ENCODE data around the gene NCCRP1.

NCCRP1 gene

DNA sequence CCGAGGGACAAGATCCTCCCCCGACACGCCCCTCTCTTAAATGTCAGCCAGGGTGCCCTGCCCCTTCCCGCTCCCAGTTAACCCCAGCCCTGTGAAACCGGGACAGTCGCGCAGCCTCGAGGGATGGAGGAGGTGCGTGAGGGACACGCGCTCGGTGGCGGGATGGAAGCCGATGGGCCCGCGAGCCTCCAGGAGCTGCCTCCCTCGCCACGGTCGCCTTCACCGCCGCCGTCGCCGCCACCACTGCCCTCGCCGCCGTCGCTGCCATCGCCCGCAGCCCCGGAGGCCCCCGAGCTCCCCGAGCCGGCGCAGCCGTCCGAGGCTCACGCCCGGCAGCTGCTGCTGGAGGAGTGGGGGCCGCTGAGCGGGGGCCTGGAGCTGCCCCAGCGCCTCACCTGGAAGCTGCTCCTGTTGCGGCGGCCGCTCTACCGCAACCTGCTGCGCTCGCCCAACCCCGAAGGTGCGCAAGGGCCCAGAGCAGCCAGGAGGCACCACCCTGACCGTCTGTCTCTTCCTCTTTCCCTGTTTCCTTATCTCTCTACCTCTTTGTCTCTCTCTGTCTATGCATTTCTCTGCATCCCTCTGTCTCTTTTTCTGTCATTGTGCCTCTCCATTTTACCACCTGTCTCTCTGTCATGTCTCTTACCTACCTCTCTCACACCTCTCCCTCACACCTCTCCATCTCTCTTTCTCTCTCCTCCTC lies at the start of gene NCCRP1:
NCCRP1 (plus strand) TSS at position 105 of the 703 bp plus-strand sequence; CDS start at position 124, 19 bp downstream.
- no peak for DNase-seq (ENCODE audit: low read depth in 2 of 2)

- no peak for DNase-seq (ENCODE audit: low read depth in 2 of 2)
Measured at GRCh38 chr19:39147480-39147879, 49.3 kb upstream of the NCCRP1 start.

DNA sequence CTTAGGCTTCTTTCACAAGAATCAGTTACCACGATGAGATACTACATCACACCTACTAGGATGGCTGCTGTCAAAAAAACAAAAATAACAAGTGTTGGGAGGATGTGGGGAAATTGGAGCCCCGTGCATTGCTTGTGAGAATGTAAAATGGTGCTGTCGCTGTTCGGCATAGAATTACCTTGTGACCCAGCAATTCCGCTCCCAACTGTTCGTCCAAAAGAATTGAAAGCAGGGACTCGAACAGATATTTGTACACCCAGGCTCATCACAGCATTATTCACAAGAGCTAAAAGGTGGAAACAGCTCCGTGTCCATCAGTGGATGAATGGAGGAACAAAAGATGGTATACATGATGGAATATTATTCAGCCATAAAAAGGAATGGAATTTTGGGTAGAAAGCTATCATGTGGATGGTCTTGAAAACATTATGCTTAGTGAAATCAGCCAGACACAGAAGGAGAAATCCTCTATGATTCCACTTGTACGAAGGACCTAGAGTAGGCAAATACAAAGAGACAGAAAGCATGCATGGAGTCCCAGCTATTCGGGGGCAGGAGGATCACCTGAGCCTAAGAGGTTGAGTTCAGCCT lies 47.7 kb upstream of the NCCRP1 start:
- DNase-seq (ENCODE audit: low read depth in 2 of 2): no peak

DNA sequence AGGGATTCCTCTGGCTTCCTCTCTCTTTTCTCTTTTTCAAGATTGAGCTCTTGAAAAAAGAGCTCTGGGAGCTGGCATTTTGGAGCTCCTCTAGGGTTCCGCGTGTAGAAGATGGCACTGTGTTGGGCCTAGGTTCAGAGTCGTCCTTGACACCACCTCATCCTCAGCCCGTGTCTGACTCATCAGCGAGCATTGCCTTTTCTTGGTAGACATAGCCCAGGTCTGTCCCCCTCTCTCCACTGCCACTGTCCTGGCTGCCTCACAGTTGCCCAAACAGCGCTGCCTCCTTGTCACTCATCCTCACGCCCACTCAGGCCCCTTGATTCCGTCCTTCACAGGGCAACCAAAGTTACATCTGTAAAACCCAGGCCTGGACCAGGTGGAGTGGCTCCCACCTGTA lies 46.5 kb upstream of the NCCRP1 start:
- DNase-seq (ENCODE audit: low read depth in 2 of 2): no peak

DNA sequence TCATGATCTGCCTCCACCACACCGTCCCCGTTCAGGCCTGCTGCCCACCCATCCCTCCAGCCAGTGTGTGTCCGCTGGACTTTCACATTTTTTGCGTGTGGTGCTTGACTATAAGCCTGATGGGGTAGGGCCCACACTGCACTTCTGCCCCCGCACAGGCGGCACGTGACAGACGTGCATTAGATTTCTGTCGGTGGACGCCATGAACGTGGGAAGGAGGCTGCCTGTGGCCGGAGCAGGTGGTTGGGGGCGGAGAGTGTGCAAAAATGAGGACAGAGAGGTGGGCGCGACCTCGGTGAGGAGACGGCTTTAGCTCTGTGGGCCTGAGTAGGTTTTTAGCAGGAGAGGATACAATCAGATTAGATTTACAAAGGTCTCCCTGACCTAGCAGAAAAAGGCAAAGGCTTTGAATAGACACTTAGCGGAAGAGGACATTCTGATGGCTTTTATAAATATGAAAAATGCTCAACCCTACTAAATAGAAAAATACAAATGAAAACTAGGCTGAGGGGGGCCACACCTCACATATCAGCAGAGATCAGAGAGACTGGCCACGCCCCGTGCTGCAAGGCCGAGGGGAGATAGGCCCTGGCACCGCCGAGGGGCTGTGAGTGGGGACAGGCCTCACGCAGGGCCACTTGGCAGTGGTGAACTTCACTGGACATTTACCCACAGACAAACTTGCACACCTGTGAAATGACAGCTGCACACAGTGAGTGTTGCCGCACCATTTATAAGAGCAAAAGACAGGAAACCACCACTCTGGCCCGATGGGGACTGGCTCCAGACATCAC lies 45.8 kb upstream of the NCCRP1 start:
- DNase-seq (ENCODE audit: low read depth in 2 of 2): no peak

DNA sequence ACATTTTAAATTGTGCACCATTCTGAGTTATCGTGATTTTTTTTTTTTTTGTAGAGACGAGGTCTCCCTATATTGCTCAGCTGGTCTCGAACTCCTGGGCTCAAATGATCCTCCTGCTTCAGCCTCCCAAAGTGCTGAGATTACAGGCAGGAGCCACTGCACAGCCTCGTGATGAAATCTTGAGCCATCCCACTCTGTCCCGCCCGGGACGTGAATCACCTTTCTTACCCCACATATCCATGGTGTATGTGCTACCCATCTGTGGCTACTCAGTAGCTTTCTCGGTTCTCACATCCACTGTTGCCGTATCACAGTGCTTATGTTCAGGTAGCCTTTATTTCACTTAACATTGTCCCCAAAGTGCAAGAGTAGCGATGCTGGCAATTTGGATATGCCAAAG lies 44.7 kb upstream of the NCCRP1 start:
- no peak for DNase-seq (ENCODE audit: low read depth in 2 of 2)

GRCh38 chr19:39154100-39154628 lies 42.6 kb upstream of the NCCRP1 start:
- no peak for DNase-seq (ENCODE audit: low read depth in 2 of 2)

GRCh38 chr19:39154629-39155100 lies 42.1 kb upstream of the NCCRP1 start:
- no peak for DNase-seq (ENCODE audit: low read depth in 2 of 2)

DNA sequence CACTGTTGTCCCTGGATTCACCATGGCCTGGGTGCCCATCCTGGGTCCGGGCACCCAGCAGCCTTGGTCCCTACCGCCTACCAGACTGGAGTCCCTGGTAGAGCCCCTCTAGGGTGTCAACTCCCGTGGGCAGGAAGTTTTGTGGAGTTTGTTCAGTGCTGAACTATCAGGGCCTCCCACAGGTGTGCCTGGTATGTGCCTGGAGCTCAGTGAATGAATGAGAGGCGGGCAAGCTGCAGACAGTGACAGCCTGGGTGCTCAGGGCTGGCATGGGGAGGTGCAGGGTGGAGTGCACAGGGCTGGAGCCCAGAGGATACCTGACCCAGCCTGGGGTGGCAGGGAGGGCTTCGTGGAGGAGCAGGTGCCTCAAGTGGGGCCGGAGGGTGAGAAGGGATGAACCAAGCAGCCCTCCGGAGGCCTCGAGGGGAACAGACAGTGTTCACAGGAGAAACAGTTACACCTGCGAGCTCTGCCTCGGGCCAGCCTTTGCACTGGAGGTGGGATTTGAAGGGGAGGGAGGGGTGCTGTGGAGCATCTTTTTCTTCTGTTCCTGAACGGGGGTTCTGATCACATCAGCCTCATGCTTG lies 41.6 kb upstream of the NCCRP1 start:
- DNase-seq (ENCODE audit: low read depth in 2 of 2): no peak

DNA sequence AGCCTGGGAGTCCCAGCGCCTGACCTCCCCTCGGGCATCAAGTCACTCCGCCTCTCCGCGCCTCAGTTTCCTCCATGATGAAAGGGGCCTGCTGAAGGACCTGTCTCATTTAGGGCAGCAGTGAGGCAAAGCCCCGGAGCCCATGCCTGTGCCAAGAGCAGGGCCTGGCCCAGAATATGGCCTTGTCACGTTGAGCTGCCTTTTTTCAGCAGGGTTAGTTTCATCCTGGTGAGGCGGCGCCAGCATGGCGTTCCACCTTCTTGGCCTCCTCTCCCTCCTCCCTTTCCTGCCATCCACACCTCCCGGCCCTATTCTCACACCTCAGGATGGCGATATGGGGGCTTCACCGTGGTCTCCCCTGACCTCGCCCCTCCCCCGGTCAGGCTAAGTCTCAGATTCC lies 41.0 kb upstream of the NCCRP1 start:
- DNase-seq (ENCODE audit: low read depth in 2 of 2): no peak

DNA sequence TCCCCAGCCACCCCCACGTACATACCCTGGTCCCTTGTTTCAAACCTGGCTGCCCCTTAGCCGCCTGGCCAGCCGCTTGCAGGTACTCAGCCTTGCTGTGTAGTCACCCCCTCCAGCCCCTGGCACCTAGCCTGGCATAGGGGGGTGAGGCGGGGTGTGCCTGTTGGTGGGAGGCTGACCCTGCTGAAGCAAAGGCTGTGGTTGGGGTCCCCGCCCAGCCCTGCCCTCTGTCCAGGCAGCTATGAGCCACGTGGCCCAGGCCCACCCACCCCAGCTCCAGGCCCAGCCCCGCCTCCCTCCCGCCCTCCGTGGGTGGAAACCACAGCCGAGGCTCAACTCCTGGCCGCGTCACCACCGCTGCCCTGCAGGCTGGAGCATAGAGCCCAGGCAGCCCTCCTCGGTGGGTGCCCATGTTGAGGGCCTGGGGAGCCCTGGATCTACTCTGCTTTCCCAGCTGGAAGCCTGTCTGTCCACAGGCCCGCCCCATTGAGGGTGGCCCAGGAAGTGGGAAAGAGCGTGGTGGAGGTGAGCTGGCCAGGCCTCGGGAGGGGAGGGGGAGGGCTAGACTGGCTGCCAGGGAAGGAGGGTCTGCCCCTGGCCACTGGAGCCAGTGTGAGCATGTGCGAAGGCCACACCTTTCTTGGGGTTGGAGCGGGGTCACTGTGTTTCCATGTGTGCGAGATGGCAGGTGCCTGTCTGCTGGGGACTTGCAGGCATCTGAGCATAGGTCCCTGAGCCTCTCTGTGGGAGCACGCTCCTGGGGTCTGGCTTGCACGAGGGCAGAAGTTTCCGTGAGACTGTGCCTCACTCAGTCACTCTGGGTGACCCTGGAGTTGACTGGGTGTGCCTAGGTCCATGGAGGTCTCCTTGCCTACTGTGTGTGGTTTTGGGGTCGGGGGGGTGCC lies 40.2 kb upstream of the NCCRP1 start:
- DNase-seq (ENCODE audit: low read depth in 2 of 2): no peak

DNA sequence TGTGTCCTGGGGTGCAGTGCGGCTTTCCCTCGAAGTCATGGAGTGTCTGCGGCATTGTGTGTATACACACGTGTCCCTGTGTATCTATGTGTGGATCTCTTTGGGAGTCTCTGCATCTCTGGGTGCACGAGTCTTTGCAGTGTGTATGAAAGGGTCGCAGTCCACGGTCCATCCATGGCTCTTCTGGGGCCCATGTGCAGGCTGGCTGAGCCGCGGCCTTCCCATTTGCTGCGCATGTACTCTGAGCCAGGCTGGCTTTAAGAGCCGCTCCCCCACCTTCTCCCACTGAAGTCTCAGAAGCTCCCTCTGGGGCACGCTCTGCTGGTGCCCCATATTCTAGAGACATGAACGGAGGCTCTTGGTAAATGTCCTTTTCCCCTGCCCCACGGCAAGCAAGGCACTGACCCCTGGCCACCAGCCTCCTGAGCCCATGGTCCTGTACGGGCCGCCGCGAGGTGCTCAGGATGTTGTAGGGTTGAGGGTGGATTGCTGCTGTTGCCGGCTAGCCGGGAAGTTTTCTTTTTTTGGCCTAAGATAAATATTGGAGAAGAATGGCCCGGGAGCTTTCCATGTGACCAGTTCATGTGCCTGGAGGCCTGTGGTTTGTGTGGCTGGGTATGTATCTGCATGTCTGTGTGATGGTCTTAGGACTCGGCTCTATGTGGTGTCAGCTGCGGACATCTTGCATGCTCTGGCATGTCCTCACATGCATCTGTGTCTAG lies 39.3 kb upstream of the NCCRP1 start:
- DNase-seq (ENCODE audit: low read depth in 2 of 2): no peak

DNA sequence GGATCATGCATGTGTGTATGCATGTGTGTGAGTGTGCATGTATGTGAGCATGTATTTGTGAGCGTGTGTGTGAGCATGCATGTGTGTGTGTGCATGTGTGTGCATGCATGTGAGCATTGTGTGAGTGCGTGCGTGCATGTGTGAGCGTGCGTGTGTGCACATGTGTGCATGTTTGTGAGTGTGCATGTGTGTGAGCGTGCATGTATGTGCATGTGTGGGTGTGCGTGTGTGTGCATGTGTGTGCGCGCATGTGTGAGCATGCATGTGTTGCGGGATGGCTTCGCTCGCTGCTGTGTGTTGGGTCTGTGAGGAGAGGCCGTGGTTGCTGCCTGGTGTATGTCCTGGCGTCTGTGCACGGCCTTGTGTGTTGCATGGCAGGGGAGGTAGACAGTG lies 38.8 kb upstream of the NCCRP1 start:
- no peak for DNase-seq (ENCODE audit: low read depth in 2 of 2)

DNA sequence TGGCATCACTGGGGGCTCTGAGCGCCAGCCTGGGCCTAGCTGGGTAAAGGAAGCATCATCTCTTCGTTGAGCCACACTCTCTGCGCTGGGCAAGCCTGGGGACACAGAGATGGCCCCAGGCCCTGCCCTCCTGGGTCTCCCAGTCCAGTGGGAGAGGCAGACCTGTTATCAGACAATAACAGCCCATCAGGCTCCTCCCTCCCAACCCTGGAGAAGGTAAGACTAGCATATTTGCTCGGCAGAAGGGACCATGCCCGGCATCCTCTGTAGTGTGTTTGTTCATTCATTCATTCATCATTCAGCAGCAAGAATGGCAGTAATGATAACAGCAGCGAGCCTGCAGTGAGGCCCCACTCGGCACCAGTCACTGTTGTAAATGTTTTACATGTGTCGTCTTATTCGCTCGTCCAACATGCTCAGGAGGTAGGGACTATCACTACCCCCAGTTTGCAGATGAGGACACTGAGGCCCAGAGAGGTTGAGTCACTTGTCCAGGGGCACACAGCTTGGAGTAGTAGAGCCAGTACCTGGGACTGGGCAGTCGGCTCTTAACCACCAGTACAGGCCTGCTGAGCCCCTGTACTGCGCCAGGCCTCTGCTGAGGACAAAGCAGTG lies 38.0 kb upstream of the NCCRP1 start:
- DNase-seq (ENCODE audit: low read depth in 2 of 2): no peak

DNA sequence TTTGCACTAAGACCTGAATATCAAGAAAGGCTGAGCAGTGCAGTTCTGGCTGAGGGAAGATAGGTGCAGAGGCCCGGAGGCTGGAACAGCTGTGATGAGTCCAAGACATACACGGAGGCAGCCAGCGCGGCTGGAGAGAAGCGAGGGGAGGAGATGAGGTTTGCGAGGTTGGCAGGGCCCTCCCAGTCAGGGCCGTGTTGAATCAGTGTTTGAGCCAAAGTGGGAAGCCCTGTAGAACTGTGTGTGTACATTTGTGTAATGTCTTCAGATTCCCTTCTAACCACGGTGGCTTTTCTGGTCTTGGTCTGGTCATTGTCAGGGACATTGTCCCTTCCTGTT lies 36.3 kb upstream of the NCCRP1 start:
- no peak for DNase-seq (ENCODE audit: low read depth in 2 of 2)

DNA sequence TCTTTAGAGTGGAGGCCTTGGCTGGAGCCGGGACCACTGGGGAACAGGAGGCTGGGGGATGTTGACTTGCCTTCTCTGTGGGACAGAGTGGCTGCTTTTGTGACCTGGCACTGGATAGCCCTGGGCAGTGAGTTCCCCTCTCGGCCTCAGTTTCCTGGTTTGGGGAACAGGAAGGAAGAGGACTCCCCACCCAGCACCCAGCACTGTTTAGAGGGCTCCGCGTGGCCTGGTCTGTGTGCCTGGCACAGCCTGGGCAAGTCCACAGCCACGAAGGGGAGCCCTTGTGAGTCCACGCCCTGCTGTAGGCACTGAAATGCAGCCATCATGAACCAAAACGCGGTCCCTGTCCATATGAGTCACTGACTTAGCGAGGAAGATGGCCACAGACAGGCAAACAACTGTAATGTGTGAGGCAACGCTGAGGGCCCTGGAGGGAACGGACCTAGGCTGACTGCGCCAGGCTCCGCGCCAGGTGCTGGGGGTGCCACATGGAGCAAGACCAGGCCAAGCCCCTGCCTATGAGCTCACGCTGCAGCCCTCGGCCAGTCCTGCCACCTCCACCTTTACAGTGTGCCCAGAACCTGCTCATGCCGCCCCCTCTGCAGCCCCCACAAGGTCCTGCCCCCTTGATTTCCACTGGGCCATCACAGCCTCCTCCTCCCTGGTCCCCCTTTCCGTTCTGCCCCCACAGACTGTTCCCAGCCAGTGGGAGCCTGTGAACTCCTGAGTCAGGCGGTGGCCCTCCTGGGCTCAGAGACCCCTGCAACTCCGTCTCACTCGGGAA lies 35.7 kb upstream of the NCCRP1 start:
- DNase-seq (ENCODE audit: low read depth in 2 of 2): no peak

DNA sequence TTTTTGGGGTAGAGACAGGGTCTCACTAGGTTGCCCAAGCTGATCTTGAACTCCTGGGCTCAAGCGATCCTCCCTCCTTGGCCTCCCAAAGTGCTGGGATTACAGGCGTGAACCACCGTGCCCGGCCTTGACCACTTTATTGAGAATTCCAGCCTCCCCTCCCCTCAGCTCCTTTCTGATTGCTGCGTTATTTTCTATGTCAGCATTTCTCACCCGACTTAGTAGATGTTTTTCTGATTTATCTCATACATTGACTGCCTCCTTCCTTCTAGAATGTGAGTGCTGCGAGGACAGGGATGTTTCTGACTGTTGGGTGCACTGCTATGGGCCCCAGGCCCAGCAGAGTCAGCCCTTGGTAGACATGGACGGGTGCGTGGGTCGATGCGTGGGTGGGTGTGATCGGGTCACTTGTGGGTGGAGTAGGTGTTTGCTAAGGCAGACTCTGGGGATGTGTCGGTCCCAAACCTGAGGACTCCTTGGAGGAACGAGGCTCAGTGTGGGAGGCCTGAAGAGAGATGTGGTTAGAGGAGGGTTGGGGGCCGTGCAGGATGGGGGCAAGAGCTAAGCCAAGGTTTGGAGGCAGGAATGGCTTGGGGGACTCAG lies 34.2 kb upstream of the NCCRP1 start:
- DNase-seq (ENCODE audit: low read depth in 2 of 2): no peak

DNA sequence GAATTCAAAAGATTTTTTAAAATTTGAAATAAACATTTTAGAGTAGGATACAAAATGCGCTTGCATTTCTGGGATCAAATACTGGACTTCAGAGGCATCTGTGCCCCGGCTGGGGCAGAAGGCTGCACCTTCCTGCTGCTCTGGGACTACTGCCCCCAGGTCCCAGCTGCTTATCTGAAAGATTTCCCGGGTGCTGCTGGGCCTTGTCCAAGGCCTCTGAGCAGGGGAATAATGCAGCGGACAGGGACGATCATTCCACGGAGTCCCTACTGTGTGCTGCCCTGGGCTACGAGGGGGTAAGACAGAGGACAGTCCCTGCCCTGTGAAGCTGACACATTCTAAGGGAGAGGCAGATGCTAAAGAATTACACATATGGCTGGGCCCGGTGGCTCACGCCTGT lies 33.1 kb upstream of the NCCRP1 start:
- no peak for DNase-seq (ENCODE audit: low read depth in 2 of 2)

DNA sequence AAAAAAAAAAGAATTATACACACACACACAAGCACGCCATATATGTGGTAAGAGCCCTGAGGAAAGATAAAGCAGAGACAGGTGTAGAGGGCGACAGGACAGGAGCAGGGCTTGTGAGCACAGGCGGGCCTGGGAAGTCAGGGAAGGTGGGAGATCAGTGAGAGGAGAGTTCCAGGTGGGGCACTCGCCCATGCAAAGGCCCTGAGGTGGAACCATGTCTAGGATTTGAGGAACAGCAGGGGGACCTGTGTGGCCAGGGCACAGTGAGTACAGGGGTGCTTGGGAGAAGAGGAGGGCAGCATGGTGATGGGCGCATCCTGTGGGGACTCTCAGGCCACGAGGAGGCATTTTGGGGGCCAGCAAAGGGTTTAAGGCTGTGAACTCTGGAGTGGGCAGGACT lies 32.5 kb upstream of the NCCRP1 start:
- no peak for DNase-seq (ENCODE audit: low read depth in 2 of 2)

Measured in stimulated activated CD4-positive, alpha-beta T cell treated with anti-CD3 and anti-CD28 coated beads, Interleukin-15, amount 100 ng/mL, for 48 hours (primary cell).